Activated CD4-positive, alpha-beta T cell treated with anti-CD3 and anti-CD28 coated beads for 24 hours (primary cell): ENCODE results near the gene ADO.

ENCODE experiments used
- DNase-seq, 2 donors: peaks; one replicate each; pipeline ENCODE4 v3.0.0-alpha.2; 2020; ENCODE audit warnings: low read depth in 2 of 2

Gene ADO

DNA sequence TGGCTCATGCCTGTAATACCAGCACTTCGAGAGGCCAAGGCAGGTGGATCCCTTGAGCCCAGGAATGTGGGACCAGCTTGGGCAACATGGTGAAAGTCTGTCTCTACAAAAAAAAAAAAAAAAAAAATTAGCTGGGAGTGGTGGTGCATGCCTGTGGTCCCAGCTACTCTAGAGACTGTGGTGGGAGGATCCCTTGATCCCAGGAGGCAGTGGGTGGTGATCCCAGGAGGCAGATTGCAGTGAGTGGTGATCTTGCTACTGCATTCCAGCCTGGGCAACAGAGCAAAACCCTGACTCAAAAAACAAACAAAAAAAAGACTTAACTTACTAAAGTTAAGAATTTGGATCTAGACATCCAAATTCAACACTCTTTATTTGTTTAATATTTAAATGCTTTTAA is 10.2 kb upstream of the ADO start:
- no peak for DNase-seq

DNA sequence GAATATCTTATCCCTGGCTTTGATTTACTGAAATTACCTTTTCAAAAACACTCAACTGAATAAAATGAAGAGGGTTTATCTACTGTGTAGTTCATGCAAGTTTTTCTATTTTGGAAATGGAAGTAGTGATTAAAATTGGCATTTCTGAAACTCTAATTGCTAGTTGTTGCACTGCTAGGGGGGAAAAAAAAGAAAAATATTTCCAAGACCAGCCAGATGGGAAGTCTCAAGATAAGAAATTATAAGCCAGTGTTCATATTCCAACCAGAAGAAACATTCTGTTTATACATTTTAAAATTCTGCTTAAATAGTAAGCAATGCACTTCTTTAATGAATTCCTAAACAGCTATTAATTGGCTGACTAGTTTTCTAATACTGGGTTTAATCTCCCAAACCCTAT is 9.4 kb upstream of the ADO start:
- DNase-seq = no peak

DNA sequence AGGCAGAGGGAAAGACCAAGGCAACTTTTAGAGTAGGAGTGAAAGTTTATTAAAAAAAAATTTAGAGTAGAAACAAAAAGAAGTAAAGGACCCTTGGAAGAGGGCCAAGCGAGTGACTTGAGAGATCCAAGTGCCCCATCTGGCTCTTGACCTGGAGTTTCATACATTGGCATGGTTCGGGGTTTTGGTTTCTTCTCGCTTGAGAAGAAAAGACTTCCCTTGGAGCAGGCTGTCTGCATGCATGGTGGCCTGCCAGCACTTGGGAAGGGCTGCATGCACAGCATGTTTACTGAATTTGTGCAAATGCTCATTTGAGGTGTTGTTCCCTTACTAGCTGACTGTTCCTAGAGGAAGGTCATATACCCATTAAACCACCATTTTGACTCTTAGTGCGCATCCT is 8.8 kb upstream of the ADO start:
- no peak for DNase-seq

DNA sequence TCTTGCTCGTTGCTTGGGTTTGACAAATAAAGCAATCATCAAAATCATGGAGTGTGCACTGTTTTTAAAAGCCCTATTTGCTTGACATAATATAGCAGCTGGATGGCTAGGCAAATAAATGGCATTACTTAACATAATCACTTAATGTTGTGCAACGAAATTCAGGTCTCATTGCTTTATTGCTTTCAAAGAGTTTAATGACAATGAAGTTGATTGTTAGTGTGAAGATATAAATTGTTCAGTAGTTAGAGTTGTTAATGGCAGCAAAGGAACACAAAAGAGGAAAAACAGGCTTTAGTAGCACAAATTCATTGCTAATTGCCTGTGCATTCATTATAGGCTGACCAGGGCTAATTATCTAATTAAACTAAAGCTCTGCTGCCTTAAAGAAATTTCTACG is 7.6 kb upstream of the ADO start:
- DNase-seq = no peak

DNA sequence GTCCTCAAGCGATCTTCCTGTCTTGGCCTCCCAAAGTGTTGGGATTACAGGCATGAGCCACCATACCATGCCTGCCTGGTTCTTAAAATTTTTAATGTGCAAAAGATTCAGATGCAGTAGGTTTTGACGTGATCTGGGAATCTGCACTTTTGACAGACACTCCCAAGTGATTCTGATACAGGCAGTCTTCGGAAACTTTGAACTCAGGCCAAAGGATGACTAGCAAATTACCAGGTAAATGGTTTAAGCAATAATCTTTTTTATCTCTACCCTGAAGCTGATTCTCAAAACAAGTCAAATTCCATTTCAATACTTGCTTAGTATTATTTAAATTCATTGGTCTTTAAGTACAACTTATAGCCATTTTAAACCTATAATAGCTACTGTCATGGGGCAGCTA is 2.6 kb upstream of the ADO start:
- no peak for DNase-seq

DNA sequence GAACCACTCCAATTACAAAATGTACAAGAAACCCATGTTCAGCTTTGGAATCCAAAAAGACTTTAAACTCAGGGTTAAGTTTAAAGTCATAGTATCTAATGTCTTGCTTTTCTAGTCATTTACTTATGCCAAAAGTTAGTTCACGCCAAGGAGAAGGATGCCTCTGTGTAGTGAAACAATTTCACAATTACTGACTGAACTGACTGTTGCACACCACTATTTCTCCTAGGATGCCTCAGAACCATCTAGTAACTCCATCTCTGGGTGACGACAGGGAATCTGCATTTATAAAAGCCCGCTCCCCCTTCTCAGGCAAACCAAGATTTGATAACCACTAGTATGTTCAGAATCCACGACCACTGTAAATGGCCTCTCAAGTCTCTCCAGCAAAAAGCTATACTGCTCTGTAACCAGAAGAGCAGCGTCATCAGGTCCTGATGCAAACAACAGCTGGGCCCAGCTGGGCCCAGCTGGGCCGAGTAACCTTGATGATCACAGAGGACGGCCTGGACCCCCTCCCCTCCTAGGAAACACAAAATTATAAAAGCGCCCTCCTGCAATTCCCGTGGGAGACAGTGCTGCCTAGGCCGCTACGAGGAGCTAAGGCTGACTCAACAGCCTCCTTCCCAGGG is 680 bp upstream of the ADO start:
- no peak for DNase-seq

DNA sequence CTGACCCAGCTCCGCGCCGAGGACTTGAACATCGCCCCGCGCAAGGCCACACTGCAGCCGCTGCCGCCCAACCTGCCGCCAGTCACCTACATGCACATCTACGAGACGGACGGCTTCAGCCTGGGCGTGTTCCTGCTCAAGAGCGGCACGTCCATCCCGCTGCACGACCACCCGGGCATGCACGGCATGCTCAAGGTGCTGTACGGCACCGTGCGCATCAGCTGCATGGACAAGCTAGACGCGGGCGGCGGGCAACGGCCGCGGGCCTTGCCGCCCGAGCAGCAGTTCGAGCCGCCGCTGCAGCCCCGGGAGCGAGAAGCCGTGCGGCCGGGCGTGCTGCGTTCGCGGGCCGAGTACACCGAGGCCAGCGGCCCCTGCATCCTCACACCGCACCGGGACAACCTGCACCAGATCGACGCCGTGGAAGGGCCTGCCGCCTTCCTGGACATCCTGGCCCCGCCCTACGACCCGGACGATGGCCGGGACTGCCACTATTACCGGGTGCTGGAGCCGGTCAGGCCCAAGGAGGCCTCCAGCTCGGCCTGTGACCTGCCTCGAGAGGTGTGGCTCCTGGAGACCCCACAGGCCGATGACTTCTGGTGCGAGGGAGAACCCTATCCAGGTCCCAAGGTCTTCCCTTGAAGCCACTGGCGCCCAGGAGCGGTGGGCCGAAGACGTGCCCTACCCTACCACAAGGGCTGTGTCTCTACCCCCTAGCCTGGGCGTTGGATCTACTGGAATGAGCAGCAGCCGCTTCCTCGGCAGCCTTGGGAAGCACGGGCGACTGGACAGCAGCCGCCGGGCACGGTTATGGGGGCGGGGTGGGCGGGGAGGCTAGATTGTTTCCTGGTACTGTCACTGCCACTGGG is 945 bp downstream of the ADO start:
- no peak for DNase-seq

DNA sequence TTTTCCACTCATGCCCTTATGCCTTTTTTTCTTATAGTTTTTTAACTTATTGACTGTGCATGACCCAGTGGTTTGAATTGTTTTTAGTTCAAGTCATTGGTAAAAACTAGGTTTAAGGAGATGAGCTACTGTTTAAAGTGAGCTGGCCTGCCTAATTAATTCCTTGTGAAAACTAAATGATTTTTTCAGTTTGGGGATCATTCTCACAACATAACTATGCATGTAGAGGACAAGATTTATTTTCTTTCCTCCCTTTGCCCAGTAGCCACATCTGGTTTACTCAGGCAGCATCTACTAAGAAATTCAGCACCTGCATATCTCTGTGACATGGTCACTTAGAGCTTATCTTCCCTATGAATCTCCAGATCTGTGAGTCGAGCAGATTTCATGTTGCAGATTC is 1.7 kb downstream of the ADO start:
- no peak for DNase-seq

DNA sequence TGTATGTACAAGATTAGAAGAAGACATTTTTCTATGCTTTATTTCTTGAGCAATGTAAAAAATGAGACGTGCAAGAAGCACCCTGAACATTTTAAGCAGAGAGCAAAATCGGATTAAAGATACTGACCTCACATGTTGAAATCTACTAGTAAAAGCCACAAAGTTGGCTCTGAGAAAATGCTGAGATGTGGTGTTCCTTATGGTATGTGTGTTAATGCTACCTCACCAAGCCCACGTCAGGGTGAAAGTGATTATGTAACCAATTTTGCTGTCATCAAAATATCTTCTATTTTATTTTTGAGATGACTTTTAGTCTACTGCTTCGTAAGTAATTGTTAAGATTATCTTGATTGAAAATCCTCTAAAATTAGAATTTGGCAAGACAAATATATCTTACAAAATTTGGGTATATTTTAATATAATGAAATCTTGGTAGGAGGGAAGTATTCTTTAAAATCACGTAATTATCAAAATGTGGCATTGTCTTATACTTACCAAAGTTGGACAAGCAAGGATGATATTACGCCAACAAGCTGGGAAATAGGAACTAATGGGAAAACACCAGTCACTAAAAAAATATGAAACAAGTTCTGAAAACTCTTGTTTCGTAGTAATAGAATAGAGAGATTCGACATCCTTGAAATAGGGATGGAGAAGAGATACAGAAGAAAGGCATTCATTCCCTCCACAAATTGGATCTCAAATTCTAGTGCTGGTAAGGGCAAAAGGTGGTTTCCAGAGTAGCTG is 5.8 kb downstream of the ADO start:
- no peak for DNase-seq

DNA sequence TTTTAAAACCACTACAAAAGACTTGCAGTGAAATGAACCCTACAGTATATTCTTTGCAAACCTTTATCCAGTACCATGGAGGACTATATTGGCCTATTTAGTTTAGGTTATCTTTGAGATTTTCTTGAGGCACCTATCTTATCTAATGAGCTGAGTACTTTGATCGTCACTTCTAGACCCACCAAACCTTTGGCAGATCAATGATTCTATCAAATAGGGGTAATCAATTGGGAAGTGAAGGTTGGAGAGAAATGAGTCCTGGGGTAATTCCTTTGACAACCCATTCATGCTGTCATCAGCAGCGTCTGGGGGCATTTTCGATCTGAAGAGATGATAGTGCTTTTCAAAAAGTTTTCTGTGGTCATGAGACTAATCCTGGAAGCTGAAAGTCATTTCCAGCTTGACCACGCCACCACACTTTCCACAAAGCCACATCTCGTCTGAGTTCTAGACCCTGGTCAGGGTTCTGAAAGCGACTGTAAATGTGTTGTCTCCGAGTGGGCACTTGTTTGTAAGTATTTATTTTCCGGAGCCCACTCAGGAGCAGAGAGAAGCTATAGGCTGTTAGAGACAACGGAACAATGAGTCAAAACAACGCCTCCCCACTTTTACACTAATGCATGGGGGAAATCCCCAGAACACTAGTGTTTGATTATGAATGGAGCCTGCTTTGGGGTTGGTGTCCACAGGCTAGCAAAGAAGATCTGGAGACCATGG is 6.8 kb downstream of the ADO start:
- peak in 1 of 2 donors; percentile 70 for DNase-seq

DNA sequence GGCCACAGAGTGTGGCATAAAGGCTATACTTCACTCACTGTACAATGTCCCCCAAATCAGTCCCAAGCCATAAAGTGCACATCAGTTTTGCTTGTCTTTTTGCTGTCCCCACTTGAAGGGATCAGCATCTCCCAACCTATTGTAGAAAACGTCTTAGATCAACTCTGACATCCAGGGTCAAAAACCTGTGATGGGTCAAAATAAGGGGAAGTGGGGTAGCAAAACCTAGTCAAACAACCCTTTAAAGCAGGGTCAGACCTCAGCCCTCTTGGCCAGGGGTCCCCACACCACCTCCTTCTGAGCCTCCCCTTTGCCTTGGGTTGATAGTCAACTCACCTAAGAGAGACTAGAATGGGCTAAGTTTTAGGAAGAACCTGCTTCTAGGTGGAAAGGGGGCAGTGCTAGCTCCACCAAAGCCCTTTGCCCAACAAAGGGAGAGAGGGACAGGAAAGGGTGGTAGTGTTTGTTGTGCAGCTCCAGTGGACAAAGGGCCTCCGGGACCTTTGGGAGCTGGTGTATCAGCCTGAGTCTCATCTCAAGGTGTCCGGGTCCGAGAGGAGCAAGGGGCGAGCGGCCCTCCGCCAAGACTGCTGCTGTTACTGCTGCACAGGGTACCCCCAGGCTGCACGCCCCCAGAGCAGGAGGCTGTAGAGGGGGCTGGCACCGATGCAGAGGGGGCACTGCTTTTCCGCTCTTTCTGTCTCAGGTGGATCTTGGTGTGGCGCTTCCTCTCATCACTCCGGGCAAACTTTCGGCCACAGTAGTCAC is 8.3 kb downstream of the ADO start:
- DNase-seq = no peak

DNA sequence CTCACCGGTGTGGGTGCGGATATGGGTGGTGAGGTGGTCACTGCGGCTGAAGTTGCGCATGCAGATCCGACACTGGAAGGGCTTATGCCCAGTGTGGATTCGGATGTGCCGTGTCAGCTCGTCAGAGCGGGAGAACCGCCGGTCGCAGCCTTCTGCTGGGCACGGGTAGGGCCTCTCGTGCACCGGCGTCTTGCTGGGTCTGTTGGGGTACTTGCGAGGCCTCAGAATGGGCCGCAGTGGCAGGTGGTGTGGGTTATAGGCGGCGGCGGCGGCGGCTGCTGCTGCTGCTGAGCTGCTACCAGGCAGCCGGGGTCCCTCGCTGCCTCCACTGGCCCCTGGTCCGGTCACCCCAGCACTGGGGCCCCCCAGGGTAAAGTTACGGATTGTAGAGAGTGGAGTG is 8.9 kb downstream of the ADO start:
- DNase-seq = no peak

DNA sequence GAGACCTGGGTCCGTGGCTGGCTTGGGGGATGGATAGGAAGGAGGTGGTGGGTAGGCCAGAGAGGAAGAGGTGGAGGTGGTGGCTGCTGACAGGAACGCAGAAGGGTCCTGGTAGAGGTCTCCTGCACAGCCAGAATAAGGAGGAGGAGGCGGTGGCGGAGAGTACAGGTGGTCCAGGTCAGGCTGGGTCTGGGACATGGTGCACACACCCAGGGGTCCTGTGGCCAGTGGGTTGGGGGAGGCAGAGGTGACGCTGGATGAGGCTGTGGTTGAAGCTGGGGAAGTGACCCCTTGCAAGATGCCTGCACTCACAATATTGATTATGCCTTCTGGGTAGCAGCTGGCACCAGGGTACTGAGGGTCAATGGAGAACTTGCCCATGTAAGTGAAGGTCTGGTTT is 9.5 kb downstream of the ADO start:
- DNase-seq = no peak

DNA sequence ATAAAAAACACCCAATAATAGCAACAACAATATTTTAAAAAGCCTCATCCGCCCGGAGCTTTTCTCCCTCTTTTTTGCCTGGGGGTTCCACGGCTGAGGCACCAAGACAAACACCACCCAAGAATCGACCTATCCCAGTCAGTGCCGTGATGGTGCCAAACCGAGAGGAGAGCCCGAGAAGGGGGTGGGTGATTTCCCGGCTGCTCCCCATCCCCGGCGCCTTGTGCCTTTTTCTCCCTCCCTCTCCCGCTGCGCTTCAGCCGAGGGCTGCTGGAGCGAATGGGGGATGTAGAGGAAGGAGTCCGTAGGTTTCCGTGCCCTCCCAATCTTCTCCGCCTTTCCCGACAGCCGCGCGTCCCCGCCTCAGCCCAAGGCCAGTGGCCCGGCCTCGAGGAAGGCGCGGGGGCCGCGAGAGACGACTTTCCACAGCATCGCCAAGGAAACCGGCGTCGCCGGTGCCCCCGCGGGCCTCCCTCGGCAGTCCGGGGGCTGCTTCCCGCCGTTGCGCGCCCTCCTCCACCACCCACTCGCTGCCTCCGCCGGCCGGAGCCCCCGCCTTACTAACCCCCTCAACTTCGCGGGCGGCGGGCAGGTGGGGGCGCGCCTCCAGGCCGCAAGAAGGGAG is 10.3 kb downstream of the ADO start:
- no peak for DNase-seq

DNA sequence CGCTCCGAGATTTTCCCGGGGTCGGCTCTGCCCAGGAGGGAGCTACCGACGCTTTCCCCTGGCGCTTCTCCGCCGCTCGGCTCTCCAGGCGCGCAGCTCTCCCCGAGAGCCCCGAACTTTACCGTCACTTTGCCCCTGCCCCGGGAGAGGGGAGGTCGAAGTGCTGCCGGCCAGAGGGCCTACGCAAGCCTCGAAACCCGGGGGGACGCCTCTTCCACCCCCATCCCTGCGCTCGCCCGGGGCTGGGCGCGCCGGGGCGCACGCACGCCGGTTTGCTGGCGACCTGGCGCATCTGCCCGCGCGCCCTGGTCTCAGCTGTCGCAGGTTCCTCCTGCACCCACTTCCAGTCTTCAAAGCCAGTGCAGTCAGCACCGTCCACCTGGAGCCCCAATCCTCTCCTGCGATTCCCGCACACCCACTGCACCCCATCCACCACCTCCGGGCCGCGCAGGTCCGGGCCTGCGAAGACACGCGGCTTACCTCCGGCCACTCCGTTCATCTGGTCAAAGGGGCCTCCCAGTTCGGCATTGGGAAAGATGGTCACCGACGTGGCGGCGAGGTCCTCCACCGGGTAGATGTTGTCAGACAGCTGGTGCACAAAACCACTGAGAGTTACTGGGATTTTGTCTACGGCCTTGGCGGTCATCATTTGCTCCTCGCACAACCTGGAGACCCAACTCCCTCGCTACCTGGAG is 11.0 kb downstream of the ADO start:
- DNase-seq = no peak

DNA sequence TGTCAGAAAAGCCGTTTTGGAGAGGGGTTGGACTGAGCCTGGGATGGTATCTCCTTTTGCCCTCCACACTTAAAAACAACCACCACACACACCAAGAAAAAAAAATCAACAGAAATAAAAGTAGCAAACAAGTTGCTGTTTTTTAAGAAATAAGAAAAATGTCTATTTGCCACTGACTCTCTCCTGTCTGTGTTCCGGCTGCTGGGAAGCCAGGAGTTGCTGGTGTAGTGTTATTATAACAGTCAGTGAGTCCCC is 11.5 kb downstream of the ADO start:
- DNase-seq = no peak

DNA sequence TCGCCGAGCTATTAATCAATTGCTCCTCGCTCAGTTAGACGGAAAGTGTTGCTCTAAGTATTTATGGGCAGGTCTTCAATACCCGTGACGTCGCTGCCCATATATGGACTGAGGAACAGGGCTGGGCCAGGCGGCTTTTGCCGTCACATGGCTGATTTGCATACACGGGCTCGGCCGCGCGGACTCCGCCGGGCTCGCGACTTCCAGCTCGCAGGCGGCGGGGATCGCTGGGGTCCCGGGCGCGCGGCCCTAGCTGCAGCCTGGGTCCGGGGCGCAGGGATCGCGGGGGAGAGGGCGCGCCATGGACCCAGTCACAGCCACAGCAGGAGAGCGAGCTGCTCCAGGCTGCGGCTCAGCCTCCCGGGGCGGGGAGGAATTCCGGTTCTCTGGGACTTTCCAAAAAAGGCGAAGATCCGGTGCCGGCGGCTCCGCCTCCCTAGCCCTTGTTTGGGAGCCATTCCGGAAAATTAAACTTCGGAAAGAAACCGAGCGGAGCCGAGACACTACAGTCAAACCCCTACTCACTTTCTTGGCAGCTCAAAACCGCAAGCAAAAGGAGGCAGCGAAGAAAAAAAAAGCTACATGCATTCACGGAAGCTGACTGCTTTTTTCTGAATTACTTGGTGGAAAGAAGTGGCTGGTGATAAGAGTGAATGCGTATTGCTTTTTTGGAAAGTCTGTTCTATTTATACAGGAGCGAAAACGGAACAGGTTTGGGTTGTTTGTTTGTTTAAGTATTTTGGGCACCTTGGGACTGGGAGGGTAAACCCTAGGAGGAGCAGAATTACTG is 12.0 kb downstream of the ADO start, which contains the start of gene EGR2:
TSS of gene EGR2 (minus strand) at position 36 of the 790 bp plus-strand sequence. CDS start 337 bp downstream, outside the sequence.
- DNase-seq = peak; percentile 90 to 92

DNA sequence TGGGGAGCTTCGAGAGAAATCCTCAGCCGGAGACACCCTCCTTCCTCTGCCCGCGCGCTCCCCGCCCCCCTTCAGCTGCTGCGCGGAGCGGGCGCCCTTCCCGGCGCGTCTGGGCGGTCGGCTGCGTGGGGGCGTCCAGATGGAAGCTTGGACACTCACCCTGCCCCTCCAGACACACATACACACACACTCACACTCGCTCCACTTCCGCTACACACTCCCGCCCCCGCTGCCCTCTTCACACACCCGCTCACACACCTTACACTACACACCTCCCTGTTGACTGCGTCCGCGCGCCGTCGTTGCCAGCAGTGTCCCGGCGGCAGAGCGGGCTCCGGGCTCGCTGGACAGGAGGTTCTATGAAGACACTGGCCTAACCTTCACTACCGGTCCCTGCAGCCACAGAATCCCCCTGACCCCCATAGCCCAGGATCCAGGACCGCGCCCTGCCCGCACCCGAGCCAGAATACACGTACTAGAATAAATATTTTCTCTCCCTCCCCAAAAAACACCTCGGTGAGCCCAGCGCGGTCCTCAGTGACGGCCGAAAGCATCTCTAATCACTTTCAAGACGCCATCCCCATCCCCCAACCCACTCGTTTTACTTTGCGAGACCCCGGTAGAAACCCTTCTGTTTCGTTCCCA is 12.7 kb downstream of the ADO start:
- peak in 1 of 2 donors; percentile 49 for DNase-seq

DNA sequence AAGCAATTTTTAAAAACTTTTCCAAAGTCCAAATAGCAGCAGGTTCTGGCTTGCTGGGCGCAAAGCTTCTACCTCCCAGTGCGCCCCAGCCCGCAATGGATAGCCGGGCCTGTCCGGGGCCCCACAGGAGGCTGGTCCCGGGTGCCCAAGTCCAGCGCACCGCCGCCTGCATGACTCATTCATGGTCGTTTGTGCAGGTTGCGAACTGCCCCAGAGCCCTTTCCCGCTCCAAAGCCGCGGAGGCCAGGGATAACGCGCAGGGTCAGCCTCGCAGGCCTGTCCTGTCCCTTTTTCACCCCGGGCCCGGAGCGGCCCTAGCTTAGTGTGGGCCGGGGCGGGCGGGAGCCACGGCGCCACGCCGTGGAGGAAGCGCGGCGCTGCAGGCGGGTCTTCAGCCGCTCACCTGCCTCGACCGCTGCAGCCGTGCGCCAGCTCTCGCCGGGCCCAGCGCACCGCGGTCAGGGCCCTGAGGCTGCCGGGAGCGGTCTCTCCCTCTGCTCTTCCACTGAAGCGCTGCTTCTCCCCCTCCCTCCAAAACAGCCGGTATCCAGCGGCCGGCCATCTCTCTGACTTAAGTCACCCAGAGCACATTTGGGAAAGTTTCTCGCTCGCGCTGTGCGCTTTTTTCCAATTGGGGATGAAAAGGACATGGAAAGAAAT is 13.4 kb downstream of the ADO start:
- DNase-seq = peak in 1 of 2 donors; percentile 49
